K562 (cell line): Measurements from ENCODE around the gene FYB2. TPM values are rescaled to one million over a fixed set of nuclear protein-coding genes. Genes with fewer than 3 reads are reported as not detected.

ENCODE experiments used
- ATAC-seq: fragments of 200-7000 bp; cut with Tn5 transposase; 3 replicates; pipeline ENCODE4 v1.9.1; 2020; ENCODE audit warnings: moderate library complexity
- BruUV-seq: library from RNA; stranded (reverse); fragments of 400-500 nt; replicated peaks from 2 replicates; lab custom pipeline; 2021; lab: Mats Ljungman, UMichigan
- CTCF ChIA-PET: fragments of 300-600 bp; formaldehyde crosslinking; extraction: SDS; loops from one replicate; lab custom pipeline; 2021; ENCODE audit warnings: low intra/inter-chr PET ratio; lab: Yijun Ruan, JAX
- POLR2A ChIA-PET: fragments of 300-600, 350-650 bp; sonication (Branson Sonifier 250); formaldehyde crosslinking; extraction: SDS; loops from one replicate; lab custom pipeline; 2021; ENCODE audit warnings: antibody characterized with exemption, inconsistent platforms; lab: Yijun Ruan, JAX
- DNase-seq, 4 experiments: peaks; one replicate each; pipeline versions ENCODE4 v3.0.0 to v3.0.0-alpha.2; 2011 to 2018; ENCODE audit warnings: low spot score in 3 of 4, mixed read lengths in 3 of 4; ENCODE audit errors: extremely low read depth in 1 of 4
- FAIRE-seq: peaks from 2 replicates; lab custom pipeline; 2011; peaks lifted over from hg19 to GRCh38; lab: Jason Lieb, UNC
- H2AFZ ChIP-seq: 2 replicates; pipeline ENCODE4 v1.6.0; 2011; ENCODE audit warnings: low read depth, low read length, control low read depth, inconsistent platforms
- H3K27ac ChIP-seq: fragments of 200-600 bp; 3 replicates; pipeline ENCODE4 v1.8.0; 2011; ENCODE audit warnings: low read depth, mild to moderate bottlenecking, control low read depth, inconsistent platforms, low read length, moderate library complexity, mixed read lengths; ENCODE audit errors: extremely low read depth
- H3K27me3 ChIP-seq, 2 experiments: fragments of 300-600 bp in 1 of 2; 2 replicates in 1 of 2; 3 replicates in 1 of 2; pipeline versions ENCODE4 v1.6.0 to v1.8.0; 2011; ENCODE audit warnings: inconsistent platforms in 2 of 2, low read length in 2 of 2, mild to moderate bottlenecking in 1 of 2, mixed read lengths in 1 of 2, moderate library complexity in 1 of 2; ENCODE audit not compliant: control insufficient read depth in 2 of 2, insufficient read depth in 2 of 2
- H3K36me3 ChIP-seq: fragments of 300-600 bp; 3 replicates; pipeline ENCODE4 v1.8.0; 2011; ENCODE audit warnings: mild to moderate bottlenecking, low read length, inconsistent platforms; ENCODE audit not compliant: control insufficient read depth, insufficient read depth
- H3K4me1 ChIP-seq, 2 experiments: fragments of 200-600 bp in 1 of 2; replicated peaks in 1 of 2; 2 replicates in 1 of 2; 3 replicates in 1 of 2; pipeline versions ENCODE4 v1.5.1 to v1.8.0; 2011; ENCODE audit warnings: inconsistent platforms in 2 of 2, low read length in 2 of 2, mild to moderate bottlenecking in 1 of 2, mixed read lengths in 1 of 2, moderate library complexity in 1 of 2; ENCODE audit not compliant: control insufficient read depth in 2 of 2, insufficient read depth in 2 of 2
- H3K4me2 ChIP-seq: 2 replicates; pipeline ENCODE4 v1.6.1; 2011; ENCODE audit warnings: low read length, control low read depth, inconsistent platforms, mixed read lengths; ENCODE audit not compliant: insufficient read depth
- H3K4me3 ChIP-seq: fragments of 200-600 bp; sonication (generic), shearing (Covaris generic); 2 replicates; pipeline ENCODE4 v1.5.1; 2016; ENCODE audit warnings: control low read depth, inconsistent platforms
- H3K79me2 ChIP-seq: fragments of 200-600 bp; 3 replicates; pipeline ENCODE4 v1.8.0; 2011; ENCODE audit warnings: low read length, inconsistent platforms; ENCODE audit not compliant: control insufficient read depth, insufficient read depth
- H3K9ac ChIP-seq, 2 experiments: 2 replicates each; pipeline versions ENCODE4 v1.6.0 to v1.6.1; 2011; ENCODE audit warnings: low read depth in 2 of 2, low read length in 2 of 2, control low read depth in 1 of 2, inconsistent platforms in 1 of 2, mild to moderate bottlenecking in 1 of 2, mixed read lengths in 1 of 2; ENCODE audit not compliant: insufficient read depth in 1 of 2
- H3K9me1 ChIP-seq: one replicate; pipeline ENCODE4 v1.6.0; 2011; ENCODE audit warnings: inconsistent platforms, mild to moderate bottlenecking, low read length, moderate library complexity; ENCODE audit not compliant: control insufficient read depth, insufficient read depth
- H3K9me3 ChIP-seq: replicated peaks from 2 replicates; pipeline ENCODE4 v1.5.1; 2011; ENCODE audit warnings: low read depth, low read length, inconsistent platforms; ENCODE audit not compliant: control insufficient read depth, insufficient read depth
- H4K20me1 ChIP-seq: replicated peaks from 2 replicates; pipeline ENCODE4 v1.6.1; 2011; ENCODE audit warnings: low read length, inconsistent platforms, mixed read lengths; ENCODE audit not compliant: control insufficient read depth, insufficient read depth
- BRF1 ChIP-seq: IDR thresholded peaks from 3 replicates; pipeline ENCODE4 v1.6.1; 2011; ENCODE audit warnings: borderline replicate concordance, mild to moderate bottlenecking; ENCODE audit not compliant: insufficient read length; ENCODE audit errors: extremely low read depth
- HNRNPK ChIP-seq: fragments of 200-400 bp; formaldehyde crosslinking; IDR thresholded peaks from one replicate; pipeline ENCODE4 v1.6.1; 2018; ENCODE audit warnings: mild to moderate bottlenecking, low read depth, low read length; ENCODE audit not compliant: poor library complexity, severe bottlenecking
- HNRNPLL ChIP-seq: fragments of 200-400 bp; formaldehyde crosslinking; IDR thresholded peaks from 2 replicates; pipeline ENCODE4 v1.6.1; 2017; ENCODE audit warnings: low read length, low read depth, mild to moderate bottlenecking; ENCODE audit not compliant: poor library complexity, severe bottlenecking
- MTA1 ChIP-seq: fragments of 450-650 bp; IDR thresholded peaks from 2 replicates; pipeline ENCODE4 v1.6.1; 2017; ENCODE audit warnings: borderline replicate concordance
- NFATC3 ChIP-seq: fragments of 450-650 bp; IDR thresholded peaks from 2 replicates; pipeline ENCODE4 v1.6.1; 2017; ENCODE audit warnings: mild to moderate bottlenecking
- NR3C1 ChIP-seq: sonication (generic); formaldehyde crosslinking; IDR thresholded peaks from 2 replicates; pipeline ENCODE4 v1.8.1; 2022; ENCODE audit warnings: missing genetic modification reagents
- POLR2H ChIP-seq: IDR thresholded peaks from 2 replicates; pipeline ENCODE4 v1.6.1; 2016; ENCODE audit warnings: missing genetic modification characterization, low read depth, mild to moderate bottlenecking, control low read depth, missing compliant biosample characterization, moderate library complexity
- SIN3A ChIP-seq, 2 experiments: fragments of 150-350 bp in 1 of 2; IDR thresholded peaks; 2 replicates each; pipeline ENCODE4 v1.6.1; 2011 to 2016; ENCODE audit warnings: borderline replicate concordance in 2 of 2, low read depth in 2 of 2, low read length in 2 of 2, mild to moderate bottlenecking in 2 of 2, moderate library complexity in 2 of 2; ENCODE audit not compliant: control insufficient read depth in 1 of 2
- SMARCA4 ChIP-seq: fragments of 450-650 bp; IDR thresholded peaks from 2 replicates; pipeline ENCODE4 v1.6.1; 2016
- SOX6 ChIP-seq: fragments of 450-650 bp; IDR thresholded peaks from 2 replicates; pipeline ENCODE4 v1.6.1; 2014; ENCODE audit warnings: mild to moderate bottlenecking
- ZNF121 ChIP-seq: sonication (generic); formaldehyde crosslinking; conservative IDR thresholded peaks from 2 replicates; pipeline ENCODE4 v1.8.0; 2022; ENCODE audit warnings: missing genetic modification reagents
- ZNF140 ChIP-seq: fragments of 250-450 bp; sonication (Bioruptor Pico); IDR thresholded peaks from 2 replicates; pipeline ENCODE4 v1.8.0; 2021; ENCODE audit warnings: moderate library complexity, mild to moderate bottlenecking, inconsistent platforms
- WGBS: fragments of 100-300 bp; shearing (Covaris generic); methylation state at CpG from one replicate; pipeline ENCODE4 v1.1.6; 2016; ENCODE audit warnings: low coverage, mixed read lengths; ENCODE audit not compliant: insufficient coverage; ENCODE audit errors: missing lambda C conversion rate; 5-methylcytosine and 5-hydroxymethylcytosine counted together
- in situ Hi-C: fragments of 300-500 bp; cut with MboI; formaldehyde crosslinking; loops from 4 replicates; pipeline ENCODE4 v1.15.0; 2018; ENCODE audit warnings: inconsistent platforms, mixed read lengths
- intact Hi-C: fragments of 100-400 bp; cut with micrococcal nuclease; formaldehyde crosslinking; loops from 2 replicates; pipeline ENCODE4 v1.14.2; 2022
- polyA plus RNA-seq, 8 experiments: library from polyadenylated mRNA; depleted of rRNA in 4 of 8; stranded (reverse) in 5 of 8; unstranded in 3 of 8; fragments of >200 nt; fragmentation: Nextera tagmentation in 2 of 8; fragmentation: Illumina TruSeq in 1 of 8; extraction: Ambion mirVana in 2 of 8; extraction: Trizol in 1 of 8; gene quantifications; 2 replicates each; pipeline versions ENCODE4 v1.2.1 to v1.2.3, GENCODE V29; 2011 to 2014; ENCODE audit warnings: inconsistent platforms in 1 of 8, missing spikeins in 1 of 8
- total RNA-seq, 7 experiments: library from RNA; depleted of rRNA in 6 of 7; stranded (reverse); fragments of >200 nt in 6 of 7; fragmentation: Illumina TruSeq in 2 of 7; extraction: Trizol in 2 of 7; gene quantifications; 2 replicates each; pipeline versions ENCODE4 v1.2.1 to v1.2.3, GENCODE V29; 2011 to 2021; ENCODE audit warnings: low replicate concordance in 1 of 7
- TF ChIP-seq, protein P1 (sequence below): sonication (generic); formaldehyde crosslinking; IDR thresholded peaks from 2 replicates; pipeline ENCODE4 v1.9.0; 2022; ENCODE audit warnings: mild to moderate bottlenecking, missing genetic modification reagents
- TF ChIP-seq, protein P2 (sequence below): fragments of 450-650 bp; conservative IDR thresholded peaks from 2 replicates; pipeline ENCODE4 v1.6.1; 2016; ENCODE audit warnings: missing genetic modification characterization, low read depth, mild to moderate bottlenecking, missing compliant biosample characterization, moderate library complexity
- TF ChIP-seq, protein P3 (sequence below): fragments of 250-450 bp; sonication (Bioruptor Pico); IDR thresholded peaks from 2 replicates; pipeline ENCODE4 v1.9.0; 2021; ENCODE audit warnings: mild to moderate bottlenecking

Gene FYB2
- total and polyA plus RNA-seq, 9 of the 15 experiments (the other 6 are each of a cell fraction or from before 2014, with no cell fraction given): not detected

DNA sequence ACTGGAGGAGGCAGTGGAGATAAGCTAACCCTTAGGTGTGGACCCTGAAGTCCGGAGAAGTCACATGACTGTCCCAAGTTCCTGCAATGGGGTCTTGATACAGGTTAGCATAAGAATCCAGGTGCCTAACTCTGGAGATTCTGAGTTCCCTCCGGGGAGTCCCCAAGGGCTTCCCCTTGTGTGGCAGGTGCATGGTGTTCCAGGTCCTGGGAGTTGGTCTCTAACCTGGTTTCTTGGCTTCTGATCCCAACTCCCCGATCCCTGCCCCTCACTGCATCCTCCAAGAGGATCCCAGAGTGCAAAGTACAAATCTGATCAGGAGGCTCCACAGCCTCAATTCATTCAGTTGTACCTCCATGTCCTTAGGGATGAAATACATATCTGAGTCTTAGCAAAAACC, 26.1 kb upstream of the FYB2 start:
- no peaks in the 10 kb centered on the region for H3K4me1 ChIP-seq
- ATAC-seq (no peak), FAIRE-seq (no peak), DNase-seq (no peak)
- H4K20me1 ChIP-seq: no peaks in the 10 kb centered on the region; the same call in 1 of the 2 replicates
- WGBS: 0% methylated on average over 3 of the region's 3 CpGs
- H3K9me1 ChIP-seq: no peaks in the 10 kb centered on the region
- BruUV-seq: no TSS peak
- no peaks in the 10 kb centered on the region for H3K9me3 ChIP-seq
- H3K4me2 ChIP-seq: no peak overlapping the region
- no peak overlapping the region for H3K9ac ChIP-seq
- intact Hi-C loops (no loop called here), in situ Hi-C loops (loop anchor here (25.0 kb wide), 1 partner anchor 1192 kb away; no protein-coding TSS in a partner anchor)
- TF ChIP-seq POLR2H (tag): no peak
- TF ChIP-seq ZNF140 (CRISPR knock-in tag): no peak
- TF ChIP-seq, protein P1, sequence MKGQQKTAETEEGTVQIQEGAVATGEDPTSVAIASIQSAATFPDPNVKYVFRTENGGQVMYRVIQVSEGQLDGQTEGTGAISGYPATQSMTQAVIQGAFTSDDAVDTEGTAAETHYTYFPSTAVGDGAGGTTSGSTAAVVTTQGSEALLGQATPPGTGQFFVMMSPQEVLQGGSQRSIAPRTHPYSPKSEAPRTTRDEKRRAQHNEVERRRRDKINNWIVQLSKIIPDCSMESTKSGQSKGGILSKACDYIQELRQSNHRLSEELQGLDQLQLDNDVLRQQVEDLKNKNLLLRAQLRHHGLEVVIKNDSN (CRISPR knock-in tag): no peak
- TF ChIP-seq HNRNPLL: no peak
- no peak for TF ChIP-seq SIN3A (IDR thresholded peaks at IDR 0.05; ENCODE audit: borderline replicate concordance in 2 of 2, control insufficient read depth in 1 of 2, low read depth in 2 of 2, low read length in 2 of 2)
- TF ChIP-seq HNRNPK: no peak
- no peak for TF ChIP-seq BRF1
- TF ChIP-seq ZNF121 (CRISPR knock-in tag): no peak
- TF ChIP-seq SOX6: no peak
- no peak for TF ChIP-seq NR3C1 (CRISPR knock-in tag)
- TF ChIP-seq NFATC3: no peak
- TF ChIP-seq, protein P2, sequence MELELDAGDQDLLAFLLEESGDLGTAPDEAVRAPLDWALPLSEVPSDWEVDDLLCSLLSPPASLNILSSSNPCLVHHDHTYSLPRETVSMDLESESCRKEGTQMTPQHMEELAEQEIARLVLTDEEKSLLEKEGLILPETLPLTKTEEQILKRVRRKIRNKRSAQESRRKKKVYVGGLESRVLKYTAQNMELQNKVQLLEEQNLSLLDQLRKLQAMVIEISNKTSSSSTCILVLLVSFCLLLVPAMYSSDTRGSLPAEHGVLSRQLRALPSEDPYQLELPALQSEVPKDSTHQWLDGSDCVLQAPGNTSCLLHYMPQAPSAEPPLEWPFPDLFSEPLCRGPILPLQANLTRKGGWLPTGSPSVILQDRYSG (tag): no peak
- TF ChIP-seq MTA1: no peak
- TF ChIP-seq, protein P3, sequence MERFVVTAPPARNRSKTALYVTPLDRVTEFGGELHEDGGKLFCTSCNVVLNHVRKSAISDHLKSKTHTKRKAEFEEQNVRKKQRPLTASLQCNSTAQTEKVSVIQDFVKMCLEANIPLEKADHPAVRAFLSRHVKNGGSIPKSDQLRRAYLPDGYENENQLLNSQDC (CRISPR knock-in tag): no peak
- TF ChIP-seq SMARCA4: no peak
- POLR2A ChIA-PET: no interaction called here
- no peak overlapping the region for H2AFZ ChIP-seq
- H3K27me3 ChIP-seq: no peaks in the 10 kb centered on the region; a peak in 1 of 5 replicates
- H3K27ac ChIP-seq: no peak overlapping the region
- no peaks in the 10 kb centered on the region for H3K79me2 ChIP-seq
- no peak overlapping the region for H3K4me3 ChIP-seq
- no peaks in the 10 kb centered on the region for H3K36me3 ChIP-seq
- CTCF ChIA-PET: no interaction called here
